Epidermal melanocyte (primary cell): Measurements from ENCODE around the gene ECM1.

Experiments
- DNase-seq: peaks from one replicate; pipeline ENCODE4 v3.0.0; 2011; ENCODE audit warnings: low spot score; ENCODE audit not compliant: insufficient read length

The ECM1 gene

GRCh38 chr1:150511985-150512660 is 4.2 kb downstream of the ECM1 start:
- DNase-seq, result no peak

GRCh38 chr1:150512846-150513245 is 4.9 kb downstream of the ECM1 start:
- no peak for DNase-seq

- DNase-seq, result no peak
Observed at GRCh38 chr1:150513351-150513791, 5.5 kb downstream of the ECM1 start.

- no peak for DNase-seq
Observed at GRCh38 chr1:150514260-150514659, 6.4 kb downstream of the ECM1 start.

GRCh38 chr1:150514913-150515327 is 7.0 kb downstream of the ECM1 start:
- no peak for DNase-seq

- DNase-seq, result peak; percentile 89
Observed at GRCh38 chr1:150515328-150516049, 7.6 kb downstream of the ECM1 start, which contains the start of gene FALEC. Gene FALEC (plus strand): TSS chr1:150515752.

GRCh38 chr1:150516050-150516591 is 8.2 kb downstream of the ECM1 start:
- DNase-seq, result no peak

GRCh38 chr1:150516616-150517015 is 8.7 kb downstream of the ECM1 start:
- DNase-seq, result no peak

GRCh38 chr1:150521196-150521968 is 13.5 kb downstream of the ECM1 start:
- DNase-seq, result no peak

- no peak for DNase-seq
Observed at GRCh38 chr1:150525348-150525747, 17.4 kb downstream of the ECM1 start.

- no peak for DNase-seq
Observed at GRCh38 chr1:150528196-150528595, 20.3 kb downstream of the ECM1 start.

GRCh38 chr1:150529017-150529416 is 21.1 kb downstream of the ECM1 start:
- no peak for DNase-seq

- no peak for DNase-seq
Observed at GRCh38 chr1:150530491-150531159, 22.7 kb downstream of the ECM1 start.

GRCh38 chr1:150532860-150533259 is 25.0 kb downstream of the ECM1 start:
- DNase-seq, result no peak

GRCh38 chr1:150534002-150534401 is 26.1 kb downstream of the ECM1 start:
- no peak for DNase-seq

- no peak for DNase-seq
Observed at GRCh38 chr1:150535511-150536287, 27.8 kb downstream of the ECM1 start.

- DNase-seq, result no peak
Observed at GRCh38 chr1:150536836-150537731, 29.2 kb downstream of the ECM1 start.

- peak; percentile 41 for DNase-seq
Observed at GRCh38 chr1:150537732-150538684, 30.1 kb downstream of the ECM1 start.
